IPS-15b (cell line): Measurements from ENCODE around the gene TIPARP.
"Not testable (repeated sequence)": the region's sequence is repeated elsewhere in the genome, so short reads cannot be mapped to it uniquely, and the experiment has no call there.

Experiments used
- H3K27me3 ChIP-seq: one replicate; pipeline ENCODE4 v1.6.1; 2013; ENCODE audit warnings: low read length; ENCODE audit not compliant: control insufficient read depth, insufficient read depth
- H3K36me3 ChIP-seq: one replicate; pipeline ENCODE4 v1.6.1; 2013; ENCODE audit warnings: low read length; ENCODE audit not compliant: control insufficient read depth, insufficient read depth
- H3K4me1 ChIP-seq: one replicate; pipeline ENCODE4 v1.6.1; 2013; ENCODE audit warnings: mild to moderate bottlenecking, low read length; ENCODE audit not compliant: control insufficient read depth, insufficient read depth
- H3K4me3 ChIP-seq: one replicate; pipeline ENCODE4 v1.5.1; 2013; ENCODE audit warnings: low read depth, low read length
- H3K9ac ChIP-seq: one replicate; pipeline ENCODE4 v1.6.1; 2013; ENCODE audit warnings: low read depth, mild to moderate bottlenecking, low read length
- H3K9me3 ChIP-seq: one replicate; pipeline ENCODE4 v1.6.1; 2013; ENCODE audit warnings: mild to moderate bottlenecking, low read length; ENCODE audit not compliant: control insufficient read depth, insufficient read depth

TIPARP gene

DNA sequence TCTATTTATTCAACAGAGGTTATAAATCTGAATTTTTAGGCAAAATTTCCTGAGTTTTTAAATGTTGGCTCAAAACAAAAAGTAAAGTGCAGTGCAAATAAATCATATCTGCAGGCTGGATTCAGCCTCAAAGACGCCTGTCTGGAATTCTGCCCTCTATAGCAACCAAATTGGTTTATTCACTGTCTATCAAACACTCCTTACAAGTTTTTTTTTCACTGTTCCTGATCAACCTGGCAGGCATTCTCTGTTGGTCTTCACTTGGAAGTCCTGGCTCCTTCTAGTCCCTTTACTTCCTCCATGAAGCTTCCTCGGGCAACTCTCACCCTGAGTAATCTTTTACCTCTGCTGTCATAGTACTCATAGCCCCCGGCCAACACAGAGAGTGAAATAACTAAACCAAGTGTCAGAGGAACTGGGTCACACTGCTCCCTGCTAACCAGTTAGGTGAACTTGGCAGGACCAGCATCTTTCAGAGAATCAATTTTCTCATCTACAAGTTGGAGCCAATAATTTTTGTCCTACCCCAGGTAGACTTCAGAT, 36.8 kb upstream of the TIPARP start:
- Histone ChIP-seq H3K27me3 (no peaks in the 10 kb centered on the region), H3K9ac (no peak overlapping the region), H3K36me3 (no peaks in the 10 kb centered on the region), H3K4me3 (no peak overlapping the region), H3K4me1 (peaks cover 3% of the 10 kb centered on the region), H3K9me3 (no peaks in the 10 kb centered on the region)

DNA sequence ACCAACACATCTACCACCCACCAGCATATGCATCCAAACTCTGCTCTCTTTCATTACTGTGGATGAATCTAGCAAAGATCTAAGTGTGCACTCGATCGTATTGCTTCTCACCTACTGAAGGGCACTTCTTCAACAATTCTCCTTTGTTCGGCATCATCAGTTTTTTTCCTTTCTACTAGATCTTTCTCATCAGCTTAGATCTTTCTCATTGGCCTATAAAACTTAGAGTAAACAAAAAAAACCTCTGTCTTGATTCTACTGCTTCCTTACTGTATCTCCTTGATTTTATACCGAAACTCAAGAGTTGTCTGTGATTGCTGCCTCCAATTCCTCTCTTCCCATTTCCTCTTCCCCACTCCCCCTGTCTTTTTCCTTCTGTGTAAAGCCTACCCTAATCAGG, 36.1 kb upstream of the TIPARP start:
- no peak overlapping the region for H3K4me3 ChIP-seq
- peaks cover 10% of the 10 kb centered on the region for H3K4me1 ChIP-seq
- no peaks in the 10 kb centered on the region for H3K9me3 ChIP-seq
- H3K9ac ChIP-seq = no peak overlapping the region
- no peaks in the 10 kb centered on the region for H3K36me3 ChIP-seq
- no peaks in the 10 kb centered on the region for H3K27me3 ChIP-seq

DNA sequence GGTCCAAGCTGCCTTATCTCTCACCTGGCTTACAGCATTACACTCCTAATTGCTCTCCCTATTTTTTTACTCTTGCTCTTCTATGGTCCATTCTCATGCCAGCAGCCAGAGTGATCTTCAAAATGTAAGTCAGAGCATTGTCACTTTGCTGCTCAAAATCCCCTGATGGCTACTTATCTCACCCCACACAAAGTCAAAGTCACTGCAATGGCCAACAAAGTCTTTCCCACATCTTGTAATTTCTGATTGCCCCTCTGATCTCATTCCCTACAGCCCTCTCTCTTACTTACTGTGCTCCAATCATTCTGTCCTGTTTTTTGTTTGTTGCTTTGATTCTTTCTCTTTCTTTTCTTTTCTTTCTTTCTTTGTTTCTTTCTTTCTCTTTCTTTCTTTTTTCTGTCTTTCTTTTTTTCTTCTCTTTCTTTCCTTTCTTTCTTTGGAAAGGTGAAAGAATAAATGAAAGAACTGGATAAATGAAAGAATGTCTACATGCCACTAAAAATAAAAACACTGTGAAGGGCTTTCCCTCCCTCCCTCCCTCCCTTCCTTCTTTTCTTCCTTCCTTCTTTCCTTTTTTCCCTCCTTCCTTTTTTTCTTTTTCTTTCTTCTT, 34.9 kb upstream of the TIPARP start:
- no peak overlapping the region for H3K4me3 ChIP-seq
- no peaks in the 10 kb centered on the region for H3K9me3 ChIP-seq
- no peaks in the 10 kb centered on the region for H3K36me3 ChIP-seq
- H3K9ac ChIP-seq = no peak overlapping the region
- no peaks in the 10 kb centered on the region for H3K27me3 ChIP-seq
- peaks cover 16% of the 10 kb centered on the region for H3K4me1 ChIP-seq

DNA sequence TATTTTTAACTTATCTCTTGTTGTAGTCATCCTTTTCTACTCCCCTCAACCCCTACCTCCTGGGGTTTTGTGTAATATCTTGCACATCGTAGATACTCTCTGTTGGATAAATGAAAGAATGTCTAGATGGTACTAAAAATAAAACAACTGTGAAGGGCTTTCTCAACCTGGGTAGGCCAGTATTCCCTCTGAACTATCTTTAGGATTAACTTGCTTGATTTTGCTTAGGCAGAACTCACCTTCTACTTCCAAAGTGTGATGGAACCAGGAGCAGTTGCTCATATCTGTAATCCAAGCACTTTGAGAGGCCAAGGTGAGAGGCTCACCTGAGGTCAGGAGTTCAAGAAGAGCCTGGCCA, 32.8 kb upstream of the TIPARP start:
- H3K4me1 ChIP-seq = peaks cover 16% of the 10 kb centered on the region
- H3K27me3 ChIP-seq = no peaks in the 10 kb centered on the region
- H3K4me3 ChIP-seq = no peak overlapping the region
- H3K9me3 ChIP-seq = no peaks in the 10 kb centered on the region
- H3K36me3 ChIP-seq = no peaks in the 10 kb centered on the region
- H3K9ac ChIP-seq = no peak overlapping the region

DNA sequence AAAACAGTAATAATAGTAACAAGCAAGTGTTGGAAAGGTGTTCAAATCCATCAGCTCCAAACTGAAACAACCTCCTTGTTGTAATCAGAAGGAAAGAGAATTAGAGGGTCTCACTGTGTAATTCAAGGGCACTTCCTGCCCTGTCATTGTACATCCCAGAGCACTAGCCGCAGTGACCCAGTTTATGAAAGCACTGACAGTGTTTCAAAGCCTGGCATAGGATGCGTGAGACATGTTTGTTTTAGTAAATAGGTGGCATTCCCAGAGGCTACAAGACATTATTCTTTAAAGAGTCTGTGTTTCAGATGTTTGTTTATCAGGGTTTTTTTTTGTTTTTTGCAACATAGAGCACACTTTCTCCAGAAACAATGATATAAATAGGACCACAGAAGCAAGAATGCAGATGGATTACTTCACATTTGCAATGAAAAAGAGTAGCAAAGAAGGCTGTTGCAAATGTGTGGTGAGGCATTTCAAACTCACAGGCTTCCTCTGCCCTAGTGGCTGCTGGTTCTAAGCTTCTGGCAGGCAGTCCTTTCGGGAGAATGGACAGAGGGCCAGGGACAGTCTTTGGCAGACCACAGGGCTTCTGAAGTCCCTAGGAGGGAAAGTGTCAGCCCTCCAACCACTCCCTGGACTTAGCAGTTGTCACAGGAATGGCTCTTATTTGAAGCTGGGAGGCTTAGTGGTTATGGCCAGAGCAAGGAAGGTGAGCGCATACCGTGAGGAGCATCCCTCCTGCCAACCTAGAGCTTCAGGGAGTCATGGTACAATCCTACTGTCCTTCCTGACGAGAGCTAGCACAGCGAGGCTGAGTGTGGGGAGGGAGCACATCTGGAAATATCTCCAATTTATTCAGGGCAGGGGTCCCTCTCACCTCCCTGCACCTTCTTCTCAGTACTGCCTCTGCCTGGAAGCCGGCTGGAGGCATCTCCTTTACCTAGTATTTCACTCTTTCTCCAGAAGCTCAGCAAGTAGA, 31.4 kb upstream of the TIPARP start:
- no peaks in the 10 kb centered on the region for H3K36me3 ChIP-seq
- H3K27me3 ChIP-seq = no peaks in the 10 kb centered on the region
- no peak overlapping the region for H3K4me3 ChIP-seq
- no peak overlapping the region for H3K9ac ChIP-seq
- H3K9me3 ChIP-seq = no peaks in the 10 kb centered on the region
- H3K4me1 ChIP-seq = peaks cover 16% of the 10 kb centered on the region

DNA sequence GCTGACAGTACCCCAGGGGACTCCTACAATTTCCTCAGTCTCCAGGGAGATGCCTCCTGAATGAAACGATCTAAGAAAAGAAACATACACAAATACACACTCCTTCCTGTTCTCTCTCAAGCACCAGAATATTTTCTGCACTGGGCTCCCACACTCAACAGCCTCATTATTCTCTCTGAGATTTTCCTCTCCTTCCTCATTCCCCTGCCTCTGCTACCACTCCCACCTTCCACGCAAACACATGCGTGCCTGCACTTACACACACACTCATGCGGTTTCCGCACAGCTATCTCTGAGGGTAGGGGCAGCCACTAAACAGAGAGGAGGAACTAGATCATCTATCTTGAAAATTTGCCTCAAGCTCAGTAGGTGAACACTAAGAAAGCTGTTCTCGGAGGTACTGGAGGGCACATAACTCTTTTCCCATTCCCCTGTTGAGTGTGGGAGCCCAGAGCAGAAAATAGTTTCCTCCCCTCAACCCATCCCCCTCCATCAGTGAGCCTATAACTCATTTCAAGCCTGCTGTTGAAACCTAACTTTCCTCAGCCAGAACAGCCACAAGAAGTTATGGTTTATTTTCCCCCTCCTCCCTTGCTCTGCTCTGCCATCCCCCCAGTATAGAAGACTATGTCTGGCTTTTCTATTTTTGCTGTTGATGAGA, 30.5 kb upstream of the TIPARP start:
- Histone ChIP-seq H3K9me3 (no peaks in the 10 kb centered on the region), H3K4me1 (peaks cover 16% of the 10 kb centered on the region), H3K36me3 (no peaks in the 10 kb centered on the region), H3K4me3 (no peak overlapping the region), H3K27me3 (no peaks in the 10 kb centered on the region), H3K9ac (no peak overlapping the region)

DNA sequence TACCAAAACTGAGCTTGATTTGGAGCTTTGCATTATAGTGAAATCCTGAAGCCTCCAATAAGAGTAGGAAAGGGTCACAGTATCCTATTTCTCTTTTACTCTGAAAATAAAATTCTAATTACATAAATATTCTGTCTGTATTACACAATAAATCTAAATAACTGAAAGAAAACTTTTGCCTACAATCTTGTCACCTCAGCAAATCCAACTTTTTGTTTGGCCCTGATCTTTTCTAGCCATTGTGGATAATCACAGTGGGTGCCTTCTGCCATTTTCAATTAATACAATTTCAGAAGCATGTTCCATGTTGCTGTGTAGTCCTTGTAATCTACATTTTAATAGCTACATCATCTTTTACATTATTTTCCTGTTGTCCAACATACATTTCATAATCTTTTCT, 29.4 kb upstream of the TIPARP start:
- Histone ChIP-seq H3K9ac (no peak overlapping the region), H3K4me3 (no peak overlapping the region), H3K4me1 (peaks cover 16% of the 10 kb centered on the region)

DNA sequence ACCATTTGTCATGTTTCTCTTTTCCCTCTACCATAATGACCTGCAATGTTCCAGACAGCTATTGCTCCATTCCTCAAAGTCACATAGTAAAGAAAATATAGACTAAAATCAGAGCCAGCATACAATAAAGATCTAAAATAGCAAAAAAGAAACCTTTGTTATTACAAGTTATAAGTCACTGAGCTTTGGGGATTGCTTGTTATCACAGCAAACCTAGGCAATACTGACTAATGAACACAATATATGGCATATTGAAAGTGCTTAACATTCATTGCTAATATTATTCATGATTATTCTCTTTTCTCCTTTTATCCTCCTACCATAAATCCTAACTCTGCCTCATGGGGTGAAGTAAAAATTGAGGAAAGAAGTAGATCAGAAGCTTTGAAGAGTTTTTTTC, 27.4 kb upstream of the TIPARP start:
- Histone ChIP-seq H3K27me3 (no peaks in the 10 kb centered on the region), H3K4me3 (no peak overlapping the region), H3K36me3 (no peaks in the 10 kb centered on the region), H3K4me1 (peaks cover 16% of the 10 kb centered on the region), H3K9ac (no peak overlapping the region), H3K9me3 (no peaks in the 10 kb centered on the region)

More for the DNA sequence above, 29.4 kb upstream of the TIPARP start:
- Histone ChIP-seq H3K27me3 (no peaks in the 10 kb centered on the region), H3K9me3 (no peaks in the 10 kb centered on the region), H3K36me3 (no peaks in the 10 kb centered on the region)

DNA sequence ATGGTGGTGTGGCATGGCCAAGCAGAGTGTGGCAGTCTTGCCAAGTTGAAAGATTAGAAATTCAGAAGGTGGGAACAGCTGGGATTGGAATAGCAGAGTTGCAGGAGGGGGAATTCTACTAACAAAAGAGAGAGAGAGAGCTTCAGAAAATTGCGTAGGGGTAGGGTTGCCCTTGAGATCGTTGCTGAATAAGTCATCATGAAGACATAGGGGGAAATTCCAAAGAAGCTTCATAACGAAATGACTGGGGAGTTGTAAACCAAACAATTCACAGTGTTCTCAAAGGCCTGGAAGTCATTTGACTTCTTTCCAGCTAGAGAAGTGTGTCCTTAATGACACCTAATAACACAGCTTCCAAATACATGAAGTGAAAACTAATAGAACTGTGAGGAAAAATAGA, 26.3 kb upstream of the TIPARP start:
- no peaks in the 10 kb centered on the region for H3K36me3 ChIP-seq
- peaks cover 8% of the 10 kb centered on the region for H3K4me1 ChIP-seq
- H3K27me3 ChIP-seq = no peaks in the 10 kb centered on the region
- no peak overlapping the region for H3K4me3 ChIP-seq
- H3K9me3 ChIP-seq = no peaks in the 10 kb centered on the region
- H3K9ac ChIP-seq = no peak overlapping the region

DNA sequence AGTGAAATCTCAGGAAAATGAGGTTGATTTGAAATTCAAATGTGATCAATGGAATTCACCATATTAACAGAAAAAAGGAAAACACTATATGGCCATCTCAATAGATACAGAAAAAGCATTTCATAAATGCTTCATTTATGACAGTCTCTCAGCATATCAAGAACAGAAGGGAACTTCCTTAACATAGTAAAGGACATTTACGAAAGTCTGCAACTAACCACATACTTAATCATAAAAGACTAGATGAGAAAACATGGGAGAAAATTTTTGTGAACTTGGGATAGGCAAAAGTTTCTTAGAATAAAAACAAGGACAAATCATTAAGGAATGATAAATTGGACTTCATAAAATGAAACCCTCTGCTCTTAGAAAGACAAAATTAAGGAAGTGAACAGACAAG, 24.7 kb upstream of the TIPARP start:
- Histone ChIP-seq H3K4me3 (no peak overlapping the region), H3K4me1 (no peaks in the 10 kb centered on the region), H3K9me3 (no peaks in the 10 kb centered on the region), H3K36me3 (no peaks in the 10 kb centered on the region), H3K9ac (no peak overlapping the region), H3K27me3 (no peaks in the 10 kb centered on the region)

DNA sequence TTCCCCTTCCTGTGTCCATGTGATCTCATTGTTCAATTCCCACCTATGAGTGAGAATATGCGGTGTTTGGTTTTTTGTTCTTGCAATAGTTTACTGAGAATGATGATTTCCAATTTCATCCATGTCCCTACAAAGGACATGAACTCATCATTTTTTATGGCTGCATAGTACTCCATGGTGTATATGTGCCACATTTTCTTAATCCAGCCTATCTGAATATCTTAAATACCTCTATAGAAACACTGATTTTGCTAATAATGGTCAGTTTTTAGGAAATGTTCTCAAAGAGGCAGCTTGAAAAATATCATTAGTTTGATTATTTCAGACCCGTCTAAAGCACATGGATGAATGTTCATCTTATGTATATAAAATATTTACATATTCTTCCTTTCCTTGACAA, 21.7 kb upstream of the TIPARP start:
- not testable (repeated sequence) for H3K27me3 ChIP-seq, H3K9me3 ChIP-seq, H3K4me1 ChIP-seq, H3K36me3 ChIP-seq, H3K9ac ChIP-seq, H3K4me3 ChIP-seq
